ENCODE data around the gene KBTBD4. TPM values are rescaled to one million over a fixed set of nuclear protein-coding genes. Genes with fewer than 3 reads are reported as not detected.

KBTBD4 gene
- polyA plus RNA-seq, 3 donors: 2.8 to 16.9 (median 13.8) TPM

DNA sequence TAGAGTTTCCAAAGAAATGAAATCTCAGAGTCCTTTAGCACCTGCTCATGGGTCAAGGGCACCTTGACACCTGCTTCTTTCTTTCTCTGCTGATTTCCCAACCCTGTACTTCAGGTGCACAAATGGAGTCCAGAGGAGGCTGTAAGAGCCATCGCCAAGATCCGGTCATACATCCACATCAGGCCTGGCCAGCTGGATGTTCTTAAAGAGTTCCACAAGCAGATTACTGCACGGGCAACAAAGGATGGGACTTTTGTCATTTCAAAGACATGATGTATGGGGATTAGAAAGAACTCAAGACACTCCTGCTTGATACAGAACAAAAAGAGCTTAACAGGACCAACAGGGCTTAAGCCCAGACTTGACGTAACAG, 7.4 kb downstream of the KBTBD4 start:
- Histone ChIP-seq H4K20me1 (ENCODE audit: insufficient read depth, low read length) (peaks cover 12% of the 10 kb centered on the region), H3K9ac (ENCODE audit: insufficient read depth, low read length, poor library complexity, severe bottlenecking) (no peak overlapping the region), H3K4me1 (ENCODE audit: control insufficient read depth in 1 of 2, insufficient read depth in 2 of 2, low read length in 2 of 2) (peaks cover 6 to 9% of the 10 kb centered on the region in 2 donors), H3K27ac (ENCODE audit: low read depth in 1 of 2, low read length in 2 of 2) (no peak overlapping the region), H3K9me3 (replicated peaks in 1 of 2; ENCODE audit: control insufficient read depth in 1 of 2, insufficient read depth in 1 of 2, low read length in 2 of 2) (no peaks in the 10 kb centered on the region), H3K36me3 (replicated peaks in 1 of 2; ENCODE audit: control insufficient read depth in 1 of 2, insufficient read depth in 2 of 2, low read length in 2 of 2) (peaks cover 51 to 64% of the 10 kb centered on the region in 2 donors), H3K79me2 (ENCODE audit: insufficient read depth, low read length) (peaks cover 78% of the 10 kb centered on the region), H3K4me2 (replicated peaks; ENCODE audit: extremely low read depth, low read length, poor library complexity, severe bottlenecking) (no peak overlapping the region), H2AFZ (ENCODE audit: insufficient read depth, low read depth, low read length, poor library complexity, severe bottlenecking) (no peak overlapping the region), H3K4me3 (replicated peaks in 1 of 3; ENCODE audit: low read depth in 2 of 3, low read length in 3 of 3) (no peak overlapping the region), H3K27me3 (ENCODE audit: control insufficient read depth in 2 of 2, insufficient read depth in 2 of 2, low read length in 2 of 2) (no peaks in the 10 kb centered on the region)
- Mint-ChIP-seq H3K36me3 (peaks cover 50 to 63% of the 10 kb centered on the region in 2 donors), H3K27ac (peak overlapping the region in 1 of 7 donors; percentile 54), H3K27me3 (ENCODE audit: low read depth in 3 of 3) (no peaks in the 10 kb centered on the region), H3K9me3 (no peaks in the 10 kb centered on the region), H3K4me3 (no peak overlapping the region), H3K4me1 (peaks cover 6% of the 10 kb centered on the region)
- intact Hi-C loops (cut with micrococcal nuclease): loop anchor here in 1 of 2 donors (10.0 kb wide), 1 partner anchor 193 kb away; the partner anchor contains the start of gene FNBP4
- TF ChIP-seq CTCF (IDR thresholded peaks at IDR 0.05): no peak
- 100% methylated on average over 1 of the region's 4 CpGs for WGBS (ENCODE audit: insufficient coverage)
- DNase-seq: no peak

GRCh38 chr11:47570651-47571356, 8.0 kb downstream of the KBTBD4 start:
- H3K27ac Mint-ChIP-seq: peak overlapping the region in 1 of 7 donors; percentile 54
- no peak for DNase-seq
- peaks cover 51 to 64% of the 10 kb centered on the region in 2 donors for H3K36me3 ChIP-seq (replicated peaks in 1 of 2; ENCODE audit: control insufficient read depth in 1 of 2, insufficient read depth in 2 of 2, low read length in 2 of 2)
- no CpG with 5 or more reads among the region's 3 CpGs for WGBS (ENCODE audit: insufficient coverage)
- no peak overlapping the region for H3K9ac ChIP-seq (ENCODE audit: insufficient read depth, low read length, poor library complexity, severe bottlenecking)
- H3K79me2 ChIP-seq (ENCODE audit: insufficient read depth, low read length): peaks cover 79% of the 10 kb centered on the region
- peaks cover 9% of the 10 kb centered on the region for H3K4me1 Mint-ChIP-seq
- H3K4me1 ChIP-seq (ENCODE audit: control insufficient read depth in 1 of 2, insufficient read depth in 2 of 2, low read length in 2 of 2): peaks cover 6 to 14% of the 10 kb centered on the region in 2 donors
- H3K9me3 ChIP-seq (replicated peaks in 1 of 2; ENCODE audit: control insufficient read depth in 1 of 2, insufficient read depth in 1 of 2, low read length in 2 of 2): no peaks in the 10 kb centered on the region
- H3K27ac ChIP-seq (ENCODE audit: low read depth in 1 of 2, low read length in 2 of 2): no peak overlapping the region
- no peaks in the 10 kb centered on the region for H3K27me3 ChIP-seq (ENCODE audit: control insufficient read depth in 2 of 2, insufficient read depth in 2 of 2, low read length in 2 of 2)
- no peak overlapping the region for H3K4me3 ChIP-seq (replicated peaks in 1 of 3; ENCODE audit: low read depth in 2 of 3, low read length in 3 of 3)
- peaks cover 12% of the 10 kb centered on the region for H4K20me1 ChIP-seq (ENCODE audit: insufficient read depth, low read length)
- H3K36me3 Mint-ChIP-seq: peaks cover 50 to 58% of the 10 kb centered on the region in 2 donors
- no peak overlapping the region for H3K4me3 Mint-ChIP-seq
- no peaks in the 10 kb centered on the region for H3K27me3 Mint-ChIP-seq (ENCODE audit: low read depth in 3 of 3)
- intact Hi-C loops (cut with micrococcal nuclease): loop anchor here in 1 of 2 donors (10.0 kb wide), 1 partner anchor 194 kb away; the partner anchor contains the start of gene FNBP4
- no peak overlapping the region for H3K4me2 ChIP-seq (replicated peaks; ENCODE audit: extremely low read depth, low read length, poor library complexity, severe bottlenecking)
- no peak overlapping the region for H2AFZ ChIP-seq (ENCODE audit: insufficient read depth, low read depth, low read length, poor library complexity, severe bottlenecking)
- H3K9me3 Mint-ChIP-seq: no peaks in the 10 kb centered on the region
- TF ChIP-seq CTCF (IDR thresholded peaks at IDR 0.05): no peak
